Vagina (tissue), 2 donors: ENCODE results near the gene BAHCC1. TPM values are rescaled to one million over a fixed set of nuclear protein-coding genes. Genes with fewer than 3 reads are reported as not detected.

Experiments
- DNase-seq, 2 donors: peaks; one replicate each; pipeline ENCODE4 v3.0.0-alpha.2; 2017; ENCODE audit errors: extremely low spot score in 2 of 2
- H3K27ac ChIP-seq: fragments of 200-600 bp; sonication (generic); one replicate; pipeline ENCODE4 v1.5.1; 2019
- H3K27me3 ChIP-seq: fragments of 200-600 bp; sonication (generic); one replicate; pipeline ENCODE4 v1.5.1; 2019
- H3K36me3 ChIP-seq, 2 donors: fragments of 200-600 bp; sonication (generic); one replicate each; pipeline ENCODE4 v1.5.1; 2017 to 2019
- H3K4me1 ChIP-seq: fragments of 200-600 bp; sonication (generic); one replicate; pipeline ENCODE4 v1.5.1; 2019
- H3K4me3 ChIP-seq, 2 donors: fragments of 200-600 bp; sonication (generic); 1 replicate in 1 of 2; 2 replicates in 1 of 2; pipeline ENCODE4 v1.5.1; 2016 to 2019
- H3K9me3 ChIP-seq: fragments of 200-600 bp; sonication (generic); one replicate; pipeline ENCODE4 v1.5.1; 2019
- POLR2A ChIP-seq, 2 donors: fragments of 450-650 bp; IDR thresholded peaks; one replicate each; pipeline ENCODE4 v1.6.1; 2017; ENCODE audit warnings: antibody characterized with exemption in 2 of 2, mild to moderate bottlenecking in 2 of 2, moderate library complexity in 2 of 2
- POLR2AphosphoS5 ChIP-seq, 2 donors: sonication (generic); formaldehyde crosslinking; IDR thresholded peaks; one replicate each; pipeline ENCODE4 v1.9.0; 2017; ENCODE audit warnings: antibody characterized with exemption in 2 of 2, mild to moderate bottlenecking in 2 of 2, low read depth in 1 of 2; ENCODE audit not compliant: insufficient read depth in 1 of 2
- intact Hi-C: fragments of 100-400 bp; cut with DNase I; formaldehyde crosslinking; loops from one replicate; pipeline ENCODE4 v1.15.1; 2023
- total RNA-seq: library from RNA; depleted of rRNA; stranded (reverse); fragments of >200 nt; gene quantifications from one replicate; pipeline ENCODE4 v1.2.3, GENCODE V29; 2016
- TF ChIP-seq, protein P1 (sequence below), 3 experiments: fragments of 450-650 bp in 2 of 3; fragments of 200-600 bp in 1 of 3; sonication (generic) in 1 of 3; IDR thresholded peaks; one replicate each; pipeline ENCODE4 v1.5.1; 2017 to 2019; ENCODE audit warnings: antibody characterized with exemption in 3 of 3, mild to moderate bottlenecking in 2 of 3, moderate library complexity in 2 of 3

The BAHCC1 gene
- total RNA-seq, 1 donor from 2014 or later: 9.1 TPM

DNA sequence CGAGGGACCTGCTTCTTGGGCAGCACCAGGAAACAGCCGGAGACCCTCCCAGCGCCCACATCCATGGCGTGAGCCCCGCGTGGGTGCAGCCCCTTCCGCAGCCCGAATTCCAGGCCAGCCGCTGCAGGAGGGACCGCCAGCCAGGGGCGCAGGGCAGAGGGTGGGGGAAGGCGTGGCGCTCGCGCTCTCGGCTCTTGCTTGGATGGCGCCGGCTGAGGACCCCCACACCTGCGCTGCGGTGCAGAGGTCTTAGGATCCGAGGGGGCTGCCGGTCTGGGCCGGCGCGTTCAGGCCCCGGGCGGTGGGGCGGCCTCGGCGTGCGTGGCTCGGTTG lies 88.6 kb downstream of the BAHCC1 start:
- no peaks in the 10 kb centered on the region for H3K27me3 ChIP-seq
- no peak for DNase-seq
- intact Hi-C loops: loop anchor here (2.0 kb wide), 1 partner anchor 229 kb away; no protein-coding TSS in a partner anchor
- no peak for TF ChIP-seq POLR2A (IDR thresholded peaks at IDR 0.05)
- TF ChIP-seq, protein P1, sequence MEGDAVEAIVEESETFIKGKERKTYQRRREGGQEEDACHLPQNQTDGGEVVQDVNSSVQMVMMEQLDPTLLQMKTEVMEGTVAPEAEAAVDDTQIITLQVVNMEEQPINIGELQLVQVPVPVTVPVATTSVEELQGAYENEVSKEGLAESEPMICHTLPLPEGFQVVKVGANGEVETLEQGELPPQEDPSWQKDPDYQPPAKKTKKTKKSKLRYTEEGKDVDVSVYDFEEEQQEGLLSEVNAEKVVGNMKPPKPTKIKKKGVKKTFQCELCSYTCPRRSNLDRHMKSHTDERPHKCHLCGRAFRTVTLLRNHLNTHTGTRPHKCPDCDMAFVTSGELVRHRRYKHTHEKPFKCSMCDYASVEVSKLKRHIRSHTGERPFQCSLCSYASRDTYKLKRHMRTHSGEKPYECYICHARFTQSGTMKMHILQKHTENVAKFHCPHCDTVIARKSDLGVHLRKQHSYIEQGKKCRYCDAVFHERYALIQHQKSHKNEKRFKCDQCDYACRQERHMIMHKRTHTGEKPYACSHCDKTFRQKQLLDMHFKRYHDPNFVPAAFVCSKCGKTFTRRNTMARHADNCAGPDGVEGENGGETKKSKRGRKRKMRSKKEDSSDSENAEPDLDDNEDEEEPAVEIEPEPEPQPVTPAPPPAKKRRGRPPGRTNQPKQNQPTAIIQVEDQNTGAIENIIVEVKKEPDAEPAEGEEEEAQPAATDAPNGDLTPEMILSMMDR (IDR thresholded peaks at IDR 0.05): no peak
- TF ChIP-seq POLR2AphosphoS5 (IDR thresholded peaks at IDR 0.05; ENCODE audit: insufficient read depth in 1 of 2, low read depth in 1 of 2): no peak
- H3K36me3 ChIP-seq: no peaks in the 10 kb centered on the region
- peaks cover 52% of the 10 kb centered on the region for H3K4me1 ChIP-seq
- H3K4me3 ChIP-seq: peak overlapping the region; percentile 38 to 50
- no peak overlapping the region for H3K27ac ChIP-seq
- no peaks in the 10 kb centered on the region for H3K9me3 ChIP-seq

GRCh38 chr17:81484195-81484979 lies 89.1 kb downstream of the BAHCC1 start:
- intact Hi-C loops: no loop called here
- H3K4me1 ChIP-seq: peaks cover 52% of the 10 kb centered on the region
- no peak for DNase-seq
- no peaks in the 10 kb centered on the region for H3K36me3 ChIP-seq
- TF ChIP-seq, protein P1 (IDR thresholded peaks at IDR 0.05): peak; percentile 98 to 99 (median 99)
- TF ChIP-seq POLR2AphosphoS5 (IDR thresholded peaks at IDR 0.05; ENCODE audit: insufficient read depth in 1 of 2, low read depth in 1 of 2): peak in 1 of 2 donors; percentile 15
- TF ChIP-seq POLR2A (IDR thresholded peaks at IDR 0.05): no peak
- no peaks in the 10 kb centered on the region for H3K9me3 ChIP-seq
- no peaks in the 10 kb centered on the region for H3K27me3 ChIP-seq
- H3K27ac ChIP-seq: no peak overlapping the region
- H3K4me3 ChIP-seq: peak overlapping the region; percentile 38 to 50

DNA sequence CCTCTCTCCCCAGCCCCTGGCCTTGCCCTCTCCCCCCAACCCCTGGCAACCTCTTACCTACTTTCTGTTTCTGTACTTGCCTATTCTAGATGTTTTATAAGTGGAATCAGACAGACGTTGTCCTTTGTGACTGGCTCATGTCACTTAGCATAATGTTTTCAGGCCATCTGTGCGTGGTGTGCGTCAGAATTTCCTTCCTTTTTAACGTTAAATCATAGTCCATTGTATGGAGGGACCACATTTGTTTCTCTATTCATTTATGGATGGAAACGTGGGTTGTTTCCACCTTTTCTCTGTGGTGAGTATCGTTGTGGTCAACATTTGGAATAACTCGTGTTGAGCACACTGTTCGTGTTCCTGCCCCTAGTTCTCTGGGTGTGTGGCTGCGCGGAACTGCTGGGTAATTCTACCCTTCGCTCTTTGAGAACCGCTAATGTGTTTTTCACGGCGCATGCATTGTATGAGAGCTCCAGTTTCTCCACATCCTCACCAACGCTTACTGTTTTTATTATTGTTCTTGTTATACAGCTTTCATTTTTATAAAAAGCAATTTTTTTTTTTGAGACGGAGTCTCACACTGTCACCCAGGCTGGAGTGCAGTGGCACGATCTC lies 91.0 kb downstream of the BAHCC1 start:
- intact Hi-C loops: no loop called here
- TF ChIP-seq POLR2AphosphoS5 (IDR thresholded peaks at IDR 0.05; ENCODE audit: insufficient read depth in 1 of 2, low read depth in 1 of 2) (no peak), POLR2A (IDR thresholded peaks at IDR 0.05) (no peak)
- TF ChIP-seq, protein P1 (IDR thresholded peaks at IDR 0.05): no peak
- no peak overlapping the region for H3K4me3 ChIP-seq
- no peaks in the 10 kb centered on the region for H3K27me3 ChIP-seq
- no peak for DNase-seq
- no peak overlapping the region for H3K27ac ChIP-seq
- H3K4me1 ChIP-seq: peaks cover 40% of the 10 kb centered on the region
- H3K36me3 ChIP-seq: no peaks in the 10 kb centered on the region
- no peaks in the 10 kb centered on the region for H3K9me3 ChIP-seq

DNA sequence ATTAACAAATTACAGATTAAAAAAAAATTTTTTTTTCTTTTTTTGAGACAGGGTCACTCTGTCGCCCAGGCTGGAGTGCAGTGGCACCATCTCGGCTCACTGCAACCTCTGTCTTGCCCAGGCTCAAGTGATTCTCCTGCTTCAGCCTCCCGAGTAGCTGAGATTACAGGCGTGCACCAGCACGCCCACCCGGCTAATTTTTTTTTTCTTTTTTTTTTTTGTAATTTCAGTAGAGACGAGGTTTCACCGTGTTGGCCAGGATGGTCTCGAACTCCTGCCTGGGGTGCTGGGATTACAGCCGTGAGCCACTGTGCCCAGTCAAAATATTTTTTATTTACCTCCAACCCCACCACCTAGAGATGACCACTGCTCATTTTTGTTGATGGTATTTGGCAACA lies 91.8 kb downstream of the BAHCC1 start:
- DNase-seq: no peak
- Histone ChIP-seq H3K4me1 (peaks cover 33% of the 10 kb centered on the region), H3K36me3 (no peaks in the 10 kb centered on the region), H3K27me3 (no peaks in the 10 kb centered on the region), H3K9me3 (no peaks in the 10 kb centered on the region), H3K4me3 (peak overlapping the region; percentile 51 to 64), H3K27ac (no peak overlapping the region)
- intact Hi-C loops: no loop called here
- TF ChIP-seq POLR2AphosphoS5 (IDR thresholded peaks at IDR 0.05; ENCODE audit: insufficient read depth in 1 of 2, low read depth in 1 of 2) (no peak), POLR2A (IDR thresholded peaks at IDR 0.05) (no peak)
- TF ChIP-seq, protein P1 (IDR thresholded peaks at IDR 0.05): no peak
